Cerebellar cortex (tissue), 1 donor: Measurements from ENCODE around the gene NKX2-4.
"Not testable (repeated sequence)": the region's sequence is repeated elsewhere in the genome, so short reads cannot be mapped to it uniquely, and the experiment has no call there.

Experiments used
- DNase-seq: peaks from one replicate; pipeline ENCODE4 v3.0.0-alpha.2; 2015; ENCODE audit warnings: low spot score

The NKX2-4 gene

DNA sequence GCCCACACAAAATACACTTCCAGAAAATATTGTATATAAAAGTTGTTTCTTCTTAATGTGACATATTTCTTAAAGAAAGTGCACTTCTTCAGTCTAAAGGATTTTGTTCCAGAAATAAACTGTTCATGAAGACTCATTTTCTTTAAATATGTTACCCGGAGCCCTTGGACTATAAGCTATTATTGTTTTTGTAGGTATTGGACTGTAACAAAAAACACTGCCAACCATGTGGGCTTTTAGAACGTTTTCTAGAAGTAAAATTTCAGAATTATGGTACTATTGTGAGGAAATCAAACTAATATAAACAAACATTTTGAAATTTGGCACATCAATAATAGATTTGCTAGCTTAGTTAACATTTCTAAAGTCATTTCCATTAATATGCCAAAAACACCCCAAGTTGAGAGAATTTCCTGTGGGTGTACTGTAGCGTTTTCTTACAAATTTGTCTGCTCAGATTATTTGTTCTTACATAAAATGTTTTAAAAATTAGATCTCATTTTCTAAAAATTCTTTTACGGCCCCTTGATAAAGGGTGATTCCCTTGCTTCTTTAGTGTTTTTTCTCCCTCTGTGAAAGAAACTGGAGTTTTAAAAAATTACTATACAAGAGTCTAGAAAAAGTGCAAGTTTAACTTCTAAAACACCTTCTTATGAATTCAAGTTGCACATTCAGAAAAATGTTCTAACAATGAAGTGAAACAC, 3.4 kb downstream of the NKX2-4 start:
- no peak for DNase-seq

DNA sequence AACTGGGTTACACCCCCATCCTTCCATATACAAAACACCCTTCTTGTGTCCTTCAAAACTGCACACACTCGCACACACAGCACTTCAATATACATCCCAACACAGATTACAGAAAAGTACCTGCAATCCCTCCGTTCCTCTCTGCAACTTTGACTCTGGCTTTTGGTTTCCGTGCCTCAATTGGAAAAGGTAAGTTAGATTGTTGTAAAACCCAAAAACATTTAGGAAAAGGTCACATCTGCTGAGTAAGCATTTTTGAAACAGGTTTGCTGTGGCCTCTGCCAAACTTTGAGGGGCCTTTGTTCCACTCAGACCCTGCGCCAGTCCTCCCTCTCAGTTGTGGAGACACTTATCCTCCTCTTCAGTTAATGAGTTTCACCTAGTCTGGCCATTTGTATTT, 4.2 kb downstream of the NKX2-4 start:
- DNase-seq: no peak

DNA sequence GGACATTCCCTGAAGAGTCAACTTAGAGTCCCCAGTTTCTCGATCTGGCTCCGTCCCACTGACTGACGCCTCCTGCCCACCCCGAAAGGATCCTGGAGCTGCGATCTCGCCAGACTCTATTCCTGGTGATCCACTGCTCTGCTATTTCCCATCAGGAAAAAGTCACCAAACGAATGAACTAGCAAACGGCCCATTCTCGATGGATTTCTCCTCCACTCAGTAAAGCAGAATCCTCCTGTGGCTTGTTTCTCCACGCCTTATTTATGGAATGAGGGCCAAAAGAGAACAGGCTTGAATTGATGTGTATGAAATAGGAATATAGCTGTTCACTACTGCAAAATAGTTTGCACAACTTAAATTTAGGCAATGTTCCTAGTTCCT, 5.4 kb downstream of the NKX2-4 start:
- DNase-seq: no peak

DNA sequence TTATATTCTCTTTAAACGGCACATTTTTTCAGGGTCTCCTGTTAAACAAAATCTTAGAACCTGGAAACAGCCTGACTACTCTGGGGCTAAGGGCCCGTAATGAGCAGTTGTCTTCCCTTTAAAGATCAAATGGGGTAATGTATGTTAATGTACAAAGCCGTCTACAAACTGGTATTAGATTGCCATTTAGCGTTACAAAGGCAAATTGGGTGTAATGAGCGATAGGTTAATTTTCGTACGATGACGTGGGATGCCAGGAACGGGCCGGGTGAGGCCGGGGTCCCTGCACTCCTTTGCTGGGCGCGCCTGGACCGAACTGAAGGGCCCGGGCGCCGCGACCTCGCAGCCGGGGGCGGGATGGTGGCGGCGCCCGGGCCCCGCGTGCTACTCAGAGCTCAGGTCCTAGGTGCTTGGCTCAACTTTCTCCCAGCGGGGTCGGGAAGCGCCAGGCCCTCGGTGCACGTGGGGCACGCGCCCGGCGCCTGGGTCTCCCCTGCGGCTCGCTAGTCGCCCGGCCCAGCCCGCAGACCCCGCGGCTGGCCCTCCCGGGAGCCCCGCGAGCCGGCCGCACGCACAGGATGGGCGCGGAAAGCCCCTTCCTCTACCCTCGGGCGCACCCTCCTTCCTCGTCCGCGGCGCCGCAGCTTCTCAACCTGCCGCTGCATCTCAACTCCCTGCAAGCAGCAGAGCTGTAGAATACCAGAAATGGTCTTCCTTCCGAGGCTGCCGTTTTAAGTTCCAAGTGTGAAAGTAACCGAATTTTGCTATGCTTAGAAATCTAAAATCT, 5.9 kb downstream of the NKX2-4 start:
- DNase-seq: no peak

DNA sequence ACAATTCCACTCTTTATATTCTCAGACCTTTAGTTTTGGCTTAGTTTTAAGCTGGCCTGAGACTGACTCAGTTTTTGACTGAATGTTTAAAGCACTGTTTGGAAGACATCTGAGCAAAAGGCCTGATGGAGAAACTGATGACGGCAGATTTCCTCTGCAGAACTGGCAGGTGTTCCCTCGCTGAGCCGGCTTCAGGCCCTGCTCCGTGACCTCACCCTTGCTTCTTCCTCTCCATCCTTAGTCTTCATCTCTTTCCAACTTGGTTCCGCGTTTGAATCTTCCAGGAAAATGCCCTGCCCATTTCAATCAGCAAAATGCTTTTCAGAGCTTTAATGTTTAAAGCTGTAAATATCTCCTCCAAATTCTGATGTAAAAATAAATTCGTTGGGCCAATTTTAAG, 6.6 kb downstream of the NKX2-4 start:
- DNase-seq: no peak

DNA sequence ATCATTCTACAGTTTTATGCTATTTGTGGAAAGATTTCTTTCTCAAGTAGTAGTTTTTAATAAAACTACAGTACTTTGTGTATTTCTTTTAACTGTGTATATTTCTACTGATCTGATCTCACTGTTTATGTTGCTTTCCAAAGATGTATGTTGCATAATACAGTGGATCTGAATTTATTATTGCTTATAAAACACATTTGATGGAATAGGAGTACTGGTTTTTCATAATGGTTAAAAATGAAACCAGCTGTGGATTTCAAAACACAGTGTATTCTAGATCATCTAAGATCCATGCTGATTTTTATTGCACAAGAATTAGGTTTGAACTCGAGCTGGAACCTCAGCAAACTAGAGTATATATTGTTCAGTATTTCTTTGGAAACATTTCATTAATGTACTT, 8.0 kb downstream of the NKX2-4 start:
- DNase-seq: no peak

DNA sequence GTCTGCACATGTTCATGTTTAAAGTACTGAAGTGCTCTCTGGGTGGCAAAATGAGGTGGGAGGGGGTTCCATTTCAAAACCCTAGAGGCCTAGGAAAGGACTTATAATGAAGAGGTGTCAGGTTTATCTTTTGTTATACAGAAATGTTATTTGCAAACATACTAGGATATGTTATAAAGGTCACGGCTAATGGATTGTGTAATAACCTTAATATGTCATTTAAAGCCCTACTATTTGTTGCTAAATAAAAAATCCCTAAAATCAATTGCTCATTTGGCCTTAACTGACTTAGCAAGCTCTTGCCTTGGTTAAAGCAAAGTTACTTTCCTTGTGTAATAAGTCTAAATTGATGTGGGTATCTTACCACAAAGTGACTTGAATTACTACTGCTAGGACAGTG, 8.8 kb downstream of the NKX2-4 start:
- DNase-seq: no peak

DNA sequence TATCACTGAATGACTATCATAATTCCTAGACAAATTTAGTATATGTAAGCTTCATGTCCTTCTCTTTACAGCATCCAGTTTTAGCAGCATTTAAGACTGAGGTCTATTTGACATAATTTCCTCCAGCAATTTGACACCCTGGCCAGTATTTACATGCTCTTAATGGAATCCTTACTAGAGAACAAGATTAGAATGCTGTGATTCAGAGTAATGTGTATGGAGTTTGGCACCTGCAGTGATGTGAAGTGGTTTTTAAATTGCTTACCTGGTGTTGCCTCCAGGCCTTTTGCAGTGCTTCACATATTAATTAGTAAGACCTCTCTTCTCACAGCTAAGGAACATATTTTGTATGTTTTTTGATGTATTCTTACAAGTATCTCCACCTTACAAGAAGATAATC, 9.8 kb downstream of the NKX2-4 start:
- no peak for DNase-seq

DNA sequence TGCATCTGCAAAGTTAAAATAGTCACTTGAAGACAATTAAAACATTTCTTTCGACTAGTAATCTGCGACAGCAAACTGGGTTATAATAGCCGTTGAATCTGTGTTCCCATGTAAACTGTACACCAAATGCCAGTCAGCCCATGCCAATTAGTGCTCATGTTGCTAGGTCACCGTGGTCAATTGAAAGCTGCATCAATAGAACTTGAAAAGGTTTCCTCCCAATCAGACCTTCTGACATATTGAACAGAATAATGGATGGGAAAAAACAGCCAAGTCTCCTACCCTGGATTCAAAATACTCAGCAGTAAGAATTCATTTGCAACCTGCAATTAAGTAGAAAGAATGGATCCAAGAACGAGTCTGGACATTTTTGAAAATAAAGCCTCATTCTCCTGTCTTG, 11.2 kb downstream of the NKX2-4 start:
- DNase-seq: no peak

DNA sequence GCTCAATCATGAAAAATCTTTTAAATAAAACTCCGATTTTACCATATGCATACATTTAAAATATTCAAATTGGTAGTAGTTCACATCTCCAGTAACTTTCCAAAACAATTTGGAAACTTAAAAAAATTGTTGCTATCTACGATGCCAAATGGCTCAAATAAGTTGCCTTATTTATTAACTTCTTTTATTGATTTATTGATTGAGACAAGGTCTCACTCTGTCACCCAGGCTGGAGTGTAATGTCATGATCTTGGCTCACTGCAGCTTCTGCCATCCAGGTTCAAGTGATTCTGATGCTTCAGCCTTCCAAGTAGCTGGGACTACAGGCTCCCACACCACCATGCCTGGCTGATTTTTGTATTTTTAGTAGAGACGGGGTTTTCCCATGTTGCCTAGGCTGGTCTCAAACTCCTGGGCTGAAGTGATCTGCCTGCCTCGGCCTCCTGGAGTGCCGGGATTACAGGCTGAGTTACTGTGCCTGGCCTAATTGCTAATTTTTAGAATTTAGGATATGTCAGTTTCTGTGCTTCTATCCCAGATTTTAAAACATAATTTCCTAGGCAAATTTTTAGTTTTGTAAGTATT, 12.9 kb downstream of the NKX2-4 start:
- DNase-seq: no peak

DNA sequence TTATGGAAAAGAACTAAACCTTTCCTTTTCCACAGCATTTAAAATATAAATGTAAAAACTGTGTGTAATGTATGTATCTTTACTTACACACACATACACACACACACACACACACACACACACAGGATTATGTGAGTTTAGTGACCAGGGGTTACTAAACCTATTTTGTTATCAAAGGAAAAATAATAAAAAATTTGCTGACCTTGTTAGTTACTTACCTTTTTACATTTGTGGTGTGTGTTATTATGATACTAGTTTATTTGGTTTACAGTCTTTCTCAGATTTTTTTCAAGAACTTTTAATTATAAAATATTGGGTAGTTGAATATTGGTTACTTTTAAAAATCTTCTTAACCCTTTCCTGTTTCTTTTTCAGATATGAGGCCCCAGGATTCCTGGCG, 15.7 kb downstream of the NKX2-4 start:
- DNase-seq: no peak

DNA sequence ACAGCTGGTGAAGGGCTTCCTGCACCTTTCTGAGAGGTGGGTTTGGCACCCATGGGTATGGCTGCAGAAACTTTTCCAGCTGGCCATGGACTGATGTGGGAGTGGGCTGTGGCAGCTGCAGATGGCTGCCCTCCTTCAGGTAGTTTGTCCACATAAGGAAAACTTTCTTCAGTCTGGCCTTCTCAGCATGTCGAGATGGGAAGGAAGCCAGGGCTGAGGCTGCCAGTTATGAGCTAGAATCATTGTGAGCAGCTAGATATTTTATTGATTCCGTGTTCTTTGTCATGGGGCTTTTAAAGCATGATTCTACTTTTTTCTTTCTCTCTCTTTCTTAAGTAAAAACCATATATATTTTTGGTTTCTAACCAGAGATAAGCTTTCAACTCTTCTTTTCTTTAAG, 16.6 kb downstream of the NKX2-4 start:
- DNase-seq: no peak

DNA sequence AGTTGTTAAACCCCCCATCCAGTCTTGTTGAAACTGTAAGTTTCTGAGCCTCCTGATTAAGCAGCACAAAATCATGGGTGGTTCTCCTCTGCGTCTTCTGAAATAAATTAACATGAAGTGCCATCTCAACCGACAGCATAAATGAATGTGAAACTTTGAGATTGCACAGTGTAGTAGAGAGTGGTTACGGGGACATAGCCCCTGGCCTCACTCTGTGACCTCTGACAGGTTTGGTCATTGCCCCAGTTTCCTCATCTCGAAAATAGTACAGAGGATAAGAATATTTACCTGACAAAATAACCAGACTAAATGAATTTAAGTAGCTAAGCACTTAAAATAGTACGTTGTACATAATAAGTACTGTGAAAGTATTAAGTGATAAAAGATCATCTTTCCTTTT, 19.1 kb downstream of the NKX2-4 start:
- DNase-seq: no peak

DNA sequence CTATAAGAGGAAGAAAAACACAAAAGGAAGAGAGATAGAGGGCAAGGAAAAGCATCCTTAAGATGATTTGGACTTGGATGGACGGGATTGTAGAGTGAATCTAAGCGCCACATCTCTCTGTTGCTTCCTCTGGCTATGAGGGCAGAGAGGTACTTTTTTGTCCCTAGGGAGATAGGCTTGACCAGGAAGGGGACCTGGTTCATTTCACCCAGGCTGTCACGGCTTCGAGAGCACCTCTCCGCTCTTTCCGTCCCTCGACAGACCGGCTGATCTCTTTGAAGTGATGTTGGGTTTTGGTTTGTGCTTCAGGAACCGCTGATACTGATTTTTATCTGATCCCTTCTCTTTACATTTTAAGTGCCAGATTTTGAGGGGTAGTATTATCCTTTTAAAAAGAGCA, 19.6 kb downstream of the NKX2-4 start:
- DNase-seq: no peak

DNA sequence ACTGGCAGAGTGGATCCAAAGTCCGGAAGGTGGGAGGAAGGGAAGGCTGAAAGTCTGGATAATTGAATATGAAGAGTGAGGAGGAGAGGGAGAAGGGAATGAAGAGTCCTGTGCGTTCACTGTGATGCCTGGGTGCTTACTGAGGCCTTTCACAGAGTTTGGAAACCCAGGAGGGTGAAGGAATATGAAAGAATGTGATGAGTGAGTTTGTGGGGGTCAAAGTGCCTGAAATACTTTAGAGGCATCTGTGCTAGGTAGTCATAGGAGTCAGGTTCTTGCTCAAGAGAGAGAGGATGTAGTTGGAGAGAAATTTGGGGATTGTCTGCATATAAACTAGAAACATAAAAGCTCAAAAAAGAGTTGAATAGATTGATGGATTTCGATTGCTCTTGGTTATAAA, 20.7 kb downstream of the NKX2-4 start:
- DNase-seq: no peak

DNA sequence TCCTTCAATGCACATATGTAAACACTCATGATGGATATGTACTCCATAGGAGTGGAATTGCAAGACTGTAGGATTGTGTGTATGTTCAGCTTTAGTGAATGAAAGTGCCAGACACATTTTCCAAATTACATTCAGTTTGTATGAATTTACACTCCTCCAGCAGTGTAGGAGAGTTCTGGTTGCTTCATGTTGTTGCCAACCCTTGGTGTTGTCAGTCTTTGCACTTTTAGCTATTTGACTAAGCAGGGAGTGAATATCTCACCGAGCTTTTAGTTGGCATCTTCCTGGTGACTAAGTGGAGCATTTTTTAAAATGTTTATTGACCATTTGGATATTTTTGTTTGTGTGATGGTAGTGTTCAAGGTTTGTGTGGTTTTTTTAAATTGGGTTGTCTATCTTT, 23.9 kb downstream of the NKX2-4 start:
- no peak for DNase-seq

DNA sequence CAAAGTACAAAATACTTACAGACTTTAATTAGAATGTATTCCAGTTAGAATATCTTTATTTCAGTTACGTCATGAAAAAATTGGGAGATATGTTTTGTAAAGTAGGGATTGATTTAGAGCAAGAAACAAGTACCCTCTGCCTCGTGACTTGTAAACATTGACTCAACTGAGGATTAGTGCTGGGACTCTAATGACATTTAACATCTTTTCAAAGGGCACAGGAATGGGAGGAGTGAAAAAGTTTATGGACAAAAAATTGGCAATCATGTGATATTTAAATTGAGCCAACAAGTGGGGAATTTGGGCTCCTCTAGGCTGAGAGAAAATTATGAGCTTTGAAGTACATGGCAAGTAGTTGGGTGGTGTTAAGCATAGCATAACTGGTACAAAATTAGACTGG, 25.3 kb downstream of the NKX2-4 start:
- DNase-seq: no peak

DNA sequence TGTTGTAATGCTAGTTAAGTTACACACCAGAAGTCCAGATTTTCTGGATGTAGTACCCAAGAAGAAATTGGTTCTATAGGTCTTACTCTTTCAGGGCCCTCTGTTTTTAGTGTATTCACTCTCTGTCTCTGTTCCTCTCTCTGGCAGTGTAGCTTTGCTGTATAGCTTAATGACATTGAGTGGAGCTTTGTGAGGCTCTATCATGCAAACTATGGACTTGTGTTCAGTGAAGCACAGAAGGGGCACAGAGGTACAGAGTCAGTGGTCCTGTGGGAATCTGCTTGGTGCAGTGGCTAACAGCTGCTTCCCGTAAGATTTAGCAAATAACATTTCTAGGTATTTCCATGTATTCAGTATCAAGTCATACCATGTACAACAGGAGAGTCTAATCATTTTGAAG, 26.1 kb downstream of the NKX2-4 start:
- DNase-seq: no peak

DNA sequence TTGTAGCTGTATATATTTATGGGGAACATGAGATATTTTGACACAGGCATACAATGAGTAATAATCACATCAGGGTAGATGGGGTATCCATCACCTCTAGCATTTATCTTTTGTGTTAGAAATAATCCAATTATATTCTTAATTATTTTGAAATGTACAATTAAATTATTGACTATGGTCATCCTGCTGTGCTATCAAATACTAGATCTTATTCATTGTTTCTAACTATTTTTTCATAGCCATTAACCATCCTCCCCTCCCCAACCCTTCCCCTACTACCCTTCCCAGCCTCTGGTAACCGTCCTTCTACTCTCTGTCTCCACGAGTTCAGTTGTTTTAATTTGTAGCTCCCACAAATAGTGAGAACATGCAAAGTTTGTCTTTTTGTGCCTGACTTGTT, 28.5 kb downstream of the NKX2-4 start:
- DNase-seq: no peak

DNA sequence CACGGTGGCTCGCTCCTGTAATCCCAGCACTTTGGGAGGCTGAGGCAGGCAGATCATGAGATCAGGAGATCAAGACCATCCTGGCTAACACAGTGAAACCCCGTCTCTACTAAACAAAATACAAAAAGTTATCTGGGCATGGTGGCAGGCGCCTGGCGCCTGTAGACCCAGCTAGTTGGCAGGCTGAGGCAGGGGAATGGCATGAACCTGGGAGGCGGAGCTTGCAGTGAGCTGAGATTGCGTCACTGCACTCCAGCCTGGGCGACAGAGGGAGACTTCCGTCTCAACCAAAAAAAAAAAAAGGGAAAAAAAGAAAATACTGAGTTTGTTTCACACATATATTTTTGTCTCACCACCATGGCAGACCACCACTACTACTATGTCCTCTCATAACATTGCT, 31.1 kb downstream of the NKX2-4 start:
- not testable (repeated sequence) for DNase-seq

DNA sequence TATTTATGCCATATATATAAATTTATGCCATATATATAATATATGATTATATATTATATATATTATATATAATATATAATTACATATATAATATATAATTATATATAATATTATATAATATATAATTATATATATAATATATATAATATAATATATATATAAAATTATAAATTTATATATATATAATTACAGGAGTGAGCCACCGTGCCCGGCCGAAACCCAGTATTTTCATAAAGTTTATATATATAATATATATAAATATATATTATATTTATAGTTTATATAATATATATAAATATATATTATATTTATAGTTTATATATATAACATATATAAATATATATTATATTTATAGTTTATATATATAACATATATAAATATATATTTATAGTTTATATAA, 31.6 kb downstream of the NKX2-4 start:
- DNase-seq: no peak

DNA sequence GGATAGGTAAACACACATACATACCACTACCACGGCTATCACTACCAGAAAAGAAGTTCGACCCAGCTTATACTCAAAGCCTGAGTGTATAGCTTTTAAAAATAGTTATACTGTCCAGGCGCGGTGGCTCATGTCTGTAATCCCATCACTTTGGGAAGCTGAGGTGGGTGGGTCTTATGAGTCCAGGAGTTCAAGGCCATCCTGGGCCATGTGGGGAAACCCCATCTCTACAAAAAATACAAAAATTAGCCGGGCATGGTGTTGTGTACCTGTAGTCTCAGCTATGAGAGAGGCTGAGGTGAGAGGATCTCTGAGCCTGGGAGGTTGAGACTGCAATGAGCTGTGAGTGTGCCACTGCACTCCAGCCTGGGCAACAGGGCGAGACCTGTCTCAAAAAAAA, 32.9 kb downstream of the NKX2-4 start:
- no peak for DNase-seq

DNA sequence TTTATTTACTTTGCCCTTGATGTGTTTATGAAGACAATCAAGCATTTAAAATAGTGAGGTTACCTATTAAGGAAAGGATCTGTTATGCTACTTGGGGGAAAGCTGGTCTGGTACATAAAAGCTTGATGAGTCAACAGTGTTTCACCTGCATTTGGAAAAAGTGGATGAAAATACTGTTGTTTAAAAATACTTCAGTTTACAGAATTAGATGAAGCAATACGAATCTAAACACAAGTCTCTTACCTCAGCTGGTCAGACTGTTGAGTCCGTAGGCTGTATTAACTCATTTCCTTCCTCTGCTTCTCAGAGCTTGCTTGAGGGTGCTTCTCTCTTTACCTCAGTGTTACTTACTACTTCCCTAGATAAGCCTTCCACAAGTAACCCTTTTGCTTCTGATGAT, 36.1 kb downstream of the NKX2-4 start:
- DNase-seq: no peak

DNA sequence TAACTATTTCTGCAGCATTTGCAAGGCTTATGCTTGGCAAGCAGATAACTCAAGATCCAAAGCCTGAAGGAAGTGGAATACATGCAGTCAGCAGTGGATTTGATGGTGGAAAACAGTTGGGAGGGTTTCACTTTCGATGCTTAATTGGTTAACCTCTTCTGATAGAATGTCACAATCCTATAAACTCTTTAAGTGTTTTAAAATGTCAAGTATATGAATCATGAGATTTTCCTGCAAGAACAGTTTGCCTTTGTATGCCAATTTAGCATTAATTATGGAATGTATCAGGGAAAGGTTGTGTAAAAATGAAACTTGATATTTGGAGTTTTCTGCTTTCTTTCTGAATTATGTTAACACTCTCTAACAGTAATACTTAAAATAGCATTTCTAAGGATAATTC, 36.6 kb downstream of the NKX2-4 start:
- DNase-seq: no peak
